SHP77 (cell line): ENCODE data around the gene C1orf53.

Source experiments
- DNase-seq, 2 experiments: peaks; one replicate each; lab custom pipeline; 2025; lab: John Stamatoyannopoulos, UW

C1orf53 gene

DNA sequence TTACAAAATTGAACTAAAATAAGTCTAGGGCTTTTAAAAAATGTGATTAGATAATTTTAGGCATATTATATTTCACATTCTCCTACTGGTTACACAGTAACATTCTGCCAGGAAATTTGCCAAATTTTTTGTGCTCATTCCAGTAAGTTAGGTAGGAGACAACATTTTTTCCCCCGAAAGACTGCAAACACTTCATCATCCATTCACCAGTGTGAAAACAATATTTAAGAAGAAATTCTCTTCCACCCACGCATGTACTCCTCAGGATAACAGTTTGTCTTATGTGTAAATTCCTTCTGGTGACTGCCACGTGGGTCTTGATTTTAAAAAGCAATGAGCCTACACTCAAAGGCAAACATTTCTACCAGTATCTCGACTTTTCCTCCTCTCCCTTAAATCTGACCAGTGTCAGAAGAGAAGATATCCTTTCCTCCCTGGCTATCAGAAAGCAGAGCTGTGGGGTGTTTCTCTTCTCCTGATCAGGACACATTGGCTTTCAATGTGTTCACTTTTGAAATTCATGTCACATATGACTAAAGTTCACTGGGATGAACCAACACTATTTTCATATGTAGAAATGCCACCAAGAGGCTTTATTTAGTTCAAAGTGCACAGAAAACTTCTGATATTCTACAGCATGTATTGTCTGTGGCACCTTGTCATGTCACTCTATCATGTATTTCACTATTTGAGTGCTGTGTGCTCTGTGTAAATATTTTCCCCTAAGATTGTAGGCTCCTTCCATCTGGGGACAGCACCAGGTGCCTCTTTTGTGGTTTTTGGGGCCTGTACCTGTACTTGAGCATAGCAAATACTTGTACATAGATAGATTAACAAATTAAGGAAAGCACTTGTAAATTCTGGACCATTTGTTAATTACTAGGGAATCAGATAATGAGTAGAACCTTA lies 53.3 kb downstream of the C1orf53 start:
- DNase-seq: no peak
